Activated CD8-positive, alpha-beta T cell treated with anti-CD3 and anti-CD28 coated beads, Interleukin-2, amount 10 ng/mL, durations not matched to agents 7 days and 5 days (primary cell): ENCODE results near the gene MTMR10. TPM values are rescaled to one million over a fixed set of nuclear protein-coding genes. Genes with fewer than 3 reads are reported as not detected.

Experiments
- ATAC-seq: fragments of 150-1000 bp; cut with Tn5 transposase; one replicate; pipeline ENCODE4 v1.10.0; 2021; ENCODE audit warnings: moderate library complexity
- CTCF ChIA-PET: fragments of 350-600 bp; sonication (Branson Sonifier 250); formaldehyde crosslinking; loops from one replicate; lab custom pipeline; 2021; ENCODE audit warnings: antibody characterized with exemption; lab: Charles Lee
- POLR2A ChIA-PET: fragments of 350-600 bp; sonication (Branson Sonifier 250); formaldehyde crosslinking; loops from one replicate; lab custom pipeline; 2021; ENCODE audit warnings: antibody characterized with exemption; lab: Charles Lee
- DNase-seq: peaks from one replicate; pipeline ENCODE4 v3.0.0-alpha.2; 2020
- H3K27ac Mint-ChIP-seq: one replicate; pipeline ENCODE4 v1.8.0; 2021; ENCODE audit warnings: mild to moderate bottlenecking, mixed read lengths
- H3K27me3 Mint-ChIP-seq: one replicate; pipeline ENCODE4 v1.8.0; 2021; ENCODE audit warnings: low read depth, mixed read lengths
- H3K36me3 Mint-ChIP-seq: one replicate; pipeline ENCODE4 v1.8.0; 2021; ENCODE audit warnings: low read depth, mixed read lengths
- H3K4me1 Mint-ChIP-seq: one replicate; pipeline ENCODE4 v1.8.0; 2021; ENCODE audit warnings: low read depth, mixed read lengths
- H3K4me3 Mint-ChIP-seq: one replicate; pipeline ENCODE4 v1.8.0; 2021; ENCODE audit warnings: mild to moderate bottlenecking, mixed read lengths
- H3K9me3 Mint-ChIP-seq: one replicate; pipeline ENCODE4 v1.8.0; 2022; ENCODE audit warnings: mixed read lengths; ENCODE audit not compliant: insufficient read depth
- total RNA-seq, 2 experiments: library from RNA; stranded (reverse); gene quantifications; one replicate each; pipeline ENCODE4 v1.2.3, GENCODE V29; 2021

MTMR10 gene
- total RNA-seq, 2 experiments from 2014 or later: 21.9 to 22.3 TPM

- POLR2A ChIA-PET: no interaction called here
Measured at GRCh38 chr15:30956216-30957124, 35.0 kb downstream of the MTMR10 start.

GRCh38 chr15:30954674-30955073, 36.8 kb downstream of the MTMR10 start:
- Mint-ChIP-seq H3K4me1 (peaks cover 13% of the 10 kb centered on the region), H3K27me3 (no peaks in the 10 kb centered on the region), H3K27ac (no peak overlapping the region), H3K9me3 (no peaks in the 10 kb centered on the region), H3K4me3 (no peak overlapping the region), H3K36me3 (peaks cover 73% of the 10 kb centered on the region)
- DNase-seq (no peak), ATAC-seq (no peak)
- ChIA-PET POLR2A (no interaction called here), CTCF (no interaction called here)

More at GRCh38 chr15:30956216-30957124, 35.0 kb downstream of the MTMR10 start:
- Mint-ChIP-seq H3K36me3 (peaks cover 70% of the 10 kb centered on the region), H3K4me3 (no peak overlapping the region), H3K4me1 (peaks cover 13% of the 10 kb centered on the region), H3K9me3 (no peaks in the 10 kb centered on the region), H3K27me3 (no peaks in the 10 kb centered on the region), H3K27ac (no peak overlapping the region)
- CTCF ChIA-PET: no interaction called here
- no peak for ATAC-seq
- no peak for DNase-seq

GRCh38 chr15:30953731-30954378, 37.6 kb downstream of the MTMR10 start:
- Mint-ChIP-seq H3K36me3 (peaks cover 73% of the 10 kb centered on the region), H3K27ac (peak overlapping the region; percentile 73), H3K4me3 (no peak overlapping the region), H3K27me3 (no peaks in the 10 kb centered on the region), H3K4me1 (peaks cover 13% of the 10 kb centered on the region), H3K9me3 (peaks cover 5% of the 10 kb centered on the region)
- CTCF ChIA-PET: interaction anchor here (1.1 kb wide), 1 partner anchor 15 kb away, joined by 3 read pairs; no protein-coding TSS in a partner anchor
- POLR2A ChIA-PET: interaction anchor here (0.6 kb wide), 1 partner anchor 130 kb away, joined by 3 read pairs; no protein-coding TSS in a partner anchor
- no peak for ATAC-seq
- no peak for DNase-seq

DNA sequence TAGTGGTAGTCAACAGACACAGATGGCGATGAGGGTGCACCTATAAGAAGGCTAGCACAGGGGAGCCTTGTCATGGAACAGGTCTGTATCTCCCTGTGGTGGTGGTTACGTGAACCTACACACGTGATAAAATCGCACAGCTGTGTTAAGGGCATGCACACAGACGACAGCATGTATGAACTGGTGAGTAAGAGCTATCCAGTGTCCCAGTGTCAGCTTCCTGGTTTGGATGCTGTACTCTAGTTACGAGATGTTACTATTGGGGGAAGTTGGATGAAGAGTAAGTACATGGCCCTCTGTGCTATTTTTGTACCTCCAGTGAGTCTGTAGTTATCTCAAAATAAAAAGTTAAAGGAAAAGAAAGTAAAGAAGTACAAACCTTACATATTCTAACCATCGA, 38.2 kb downstream of the MTMR10 start:
- Mint-ChIP-seq H3K36me3 (peaks cover 75% of the 10 kb centered on the region), H3K4me3 (no peak overlapping the region), H3K27ac (no peak overlapping the region), H3K4me1 (peaks cover 13% of the 10 kb centered on the region), H3K9me3 (peaks cover 5% of the 10 kb centered on the region), H3K27me3 (no peaks in the 10 kb centered on the region)
- POLR2A ChIA-PET: interaction anchor here (0.6 kb wide), 1 partner anchor 131 kb away, joined by 3 read pairs; no protein-coding TSS in a partner anchor
- ATAC-seq: no peak
- no peak for DNase-seq
- CTCF ChIA-PET: interaction anchor here (1.1 kb wide), 1 partner anchor 14 kb away, joined by 3 read pairs; no protein-coding TSS in a partner anchor

GRCh38 chr15:30943654-30944335, 47.6 kb downstream of the MTMR10 start:
- ChIA-PET POLR2A (no interaction called here), CTCF (interaction anchor here (0.8 to 1.1 kb wide), 2 partner anchors 12 to 185 kb away, joined by 3 read pairs; no protein-coding TSS in a partner anchor)
- no peaks in the 10 kb centered on the region for H3K4me1 Mint-ChIP-seq
- H3K4me3 Mint-ChIP-seq: no peak overlapping the region
- ATAC-seq (no peak), DNase-seq (no peak)
- H3K36me3 Mint-ChIP-seq: peaks cover 60% of the 10 kb centered on the region
- no peaks in the 10 kb centered on the region for H3K27me3 Mint-ChIP-seq
- H3K27ac Mint-ChIP-seq: no peak overlapping the region
- H3K9me3 Mint-ChIP-seq: no peaks in the 10 kb centered on the region

DNA sequence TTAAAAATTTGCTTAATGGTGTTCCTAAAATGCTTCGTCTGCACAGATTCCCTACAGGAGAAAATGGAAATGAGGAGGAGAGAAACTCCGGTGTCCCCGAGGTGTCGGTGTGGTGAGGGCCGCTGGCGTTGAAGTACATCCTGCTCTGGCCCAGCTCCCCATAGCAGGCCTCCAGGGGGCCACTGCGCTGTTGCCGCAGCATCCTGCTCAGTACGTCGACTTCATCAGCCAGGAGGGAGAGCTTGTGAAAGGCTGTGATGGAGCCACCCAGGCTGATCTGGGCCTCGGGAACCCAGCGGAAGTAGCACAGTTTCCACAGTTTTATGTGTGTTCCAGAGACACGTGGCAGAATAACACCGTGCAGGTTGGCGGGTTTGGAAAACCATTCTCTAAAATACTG, 49.9 kb downstream of the MTMR10 start:
- Mint-ChIP-seq H3K27ac (no peak overlapping the region), H3K4me3 (no peak overlapping the region), H3K9me3 (no peaks in the 10 kb centered on the region), H3K4me1 (no peaks in the 10 kb centered on the region), H3K36me3 (peaks cover 57% of the 10 kb centered on the region), H3K27me3 (no peaks in the 10 kb centered on the region)
- POLR2A ChIA-PET: no interaction called here
- CTCF ChIA-PET: interaction anchor here (1.1 kb wide), 1 partner anchor 9 kb away, joined by 4 read pairs; no protein-coding TSS in a partner anchor
- ATAC-seq: no peak
- no peak for DNase-seq

DNA sequence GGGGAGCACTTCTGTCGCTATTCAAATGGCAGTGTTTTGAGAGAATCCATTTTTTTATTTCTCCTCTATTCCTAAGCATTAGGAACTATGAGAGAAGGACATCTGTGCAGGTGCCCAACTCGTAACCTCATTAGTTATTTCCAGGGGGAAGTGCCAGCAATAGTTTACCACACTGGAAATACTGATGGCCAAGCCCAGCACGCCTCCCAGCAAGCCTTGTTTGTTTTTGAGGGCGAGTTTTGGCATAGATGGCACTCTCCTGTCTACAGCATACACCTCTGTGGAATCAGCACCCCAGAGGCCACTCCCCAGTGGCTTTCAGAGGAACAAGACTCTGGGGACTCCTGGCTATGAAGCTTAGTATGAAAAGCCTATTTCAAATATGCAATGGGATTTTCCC, 51.1 kb downstream of the MTMR10 start:
- POLR2A ChIA-PET: no interaction called here
- H3K27me3 Mint-ChIP-seq: no peaks in the 10 kb centered on the region
- ATAC-seq (no peak), DNase-seq (no peak)
- CTCF ChIA-PET: interaction anchor here (1.1 kb wide), 1 partner anchor 10 kb away, joined by 4 read pairs; no protein-coding TSS in a partner anchor
- H3K27ac Mint-ChIP-seq: no peak overlapping the region
- no peaks in the 10 kb centered on the region for H3K9me3 Mint-ChIP-seq
- no peak overlapping the region for H3K4me3 Mint-ChIP-seq
- peaks cover 50% of the 10 kb centered on the region for H3K36me3 Mint-ChIP-seq
- H3K4me1 Mint-ChIP-seq: no peaks in the 10 kb centered on the region

- no peaks in the 10 kb centered on the region for H3K27me3 Mint-ChIP-seq
- ATAC-seq: no peak
- no peaks in the 10 kb centered on the region for H3K4me1 Mint-ChIP-seq
- ChIA-PET POLR2A (no interaction called here), CTCF (interaction anchor here (1.1 kb wide), 1 partner anchor 14 kb away, joined by 3 read pairs; no protein-coding TSS in a partner anchor)
- no peaks in the 10 kb centered on the region for H3K9me3 Mint-ChIP-seq
- no peak overlapping the region for H3K27ac Mint-ChIP-seq
- no peak for DNase-seq
- peaks cover 50% of the 10 kb centered on the region for H3K36me3 Mint-ChIP-seq
- no peak overlapping the region for H3K4me3 Mint-ChIP-seq
Measured at GRCh38 chr15:30939161-30939560, 52.3 kb downstream of the MTMR10 start.

GRCh38 chr15:30933293-30933692, 58.1 kb downstream of the MTMR10 start:
- ChIA-PET CTCF (no interaction called here), POLR2A (no interaction called here)
- H3K4me1 Mint-ChIP-seq: peaks cover 3% of the 10 kb centered on the region
- H3K36me3 Mint-ChIP-seq: peaks cover 46% of the 10 kb centered on the region
- DNase-seq (no peak), ATAC-seq (no peak)
- H3K27ac Mint-ChIP-seq: no peak overlapping the region
- no peaks in the 10 kb centered on the region for H3K27me3 Mint-ChIP-seq
- H3K9me3 Mint-ChIP-seq: no peaks in the 10 kb centered on the region
- H3K4me3 Mint-ChIP-seq: no peak overlapping the region

- H3K4me1 Mint-ChIP-seq: peaks cover 3% of the 10 kb centered on the region
- POLR2A ChIA-PET: interaction anchor here (0.6 kb wide), 1 partner anchor 43 kb away, joined by 3 read pairs; no protein-coding TSS in a partner anchor
- ATAC-seq: no peak
- DNase-seq: no peak
- H3K27me3 Mint-ChIP-seq: no peaks in the 10 kb centered on the region
- CTCF ChIA-PET: no interaction called here
- peaks cover 45% of the 10 kb centered on the region for H3K36me3 Mint-ChIP-seq
- H3K9me3 Mint-ChIP-seq: no peaks in the 10 kb centered on the region
- no peak overlapping the region for H3K4me3 Mint-ChIP-seq
- no peak overlapping the region for H3K27ac Mint-ChIP-seq
Measured at GRCh38 chr15:30930422-30930821, 61.0 kb downstream of the MTMR10 start.

DNA sequence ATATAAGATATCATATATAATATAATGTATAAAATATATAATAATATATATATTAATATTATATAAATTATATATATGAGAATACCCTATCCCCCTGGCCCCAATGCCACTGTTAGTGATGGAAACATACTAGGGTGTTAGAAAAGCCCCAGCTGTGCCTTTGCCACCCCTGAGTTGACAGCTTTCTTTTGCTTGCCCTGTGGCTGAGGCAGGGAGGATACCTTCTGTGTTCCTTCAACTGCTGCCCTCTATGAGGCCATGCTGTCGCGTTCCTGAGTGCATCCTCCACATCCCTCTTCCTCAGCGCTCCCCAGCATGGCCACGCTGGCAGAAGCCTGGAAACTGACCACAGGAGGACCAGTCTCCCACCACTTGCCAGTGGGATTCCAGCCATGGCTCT, 61.4 kb downstream of the MTMR10 start:
- H3K27me3 Mint-ChIP-seq: no peaks in the 10 kb centered on the region
- H3K9me3 Mint-ChIP-seq: no peaks in the 10 kb centered on the region
- DNase-seq: no peak
- POLR2A ChIA-PET: interaction anchor here (0.6 kb wide), 1 partner anchor 43 kb away, joined by 3 read pairs; no protein-coding TSS in a partner anchor
- no peak overlapping the region for H3K4me3 Mint-ChIP-seq
- CTCF ChIA-PET: no interaction called here
- no peak for ATAC-seq
- peaks cover 45% of the 10 kb centered on the region for H3K36me3 Mint-ChIP-seq
- H3K4me1 Mint-ChIP-seq: peaks cover 3% of the 10 kb centered on the region
- no peak overlapping the region for H3K27ac Mint-ChIP-seq
